NCI-H1436 (cell line): ENCODE data around the gene GSDMA.
"Not testable (repeated sequence)": the region's sequence is repeated elsewhere in the genome, so short reads cannot be mapped to it uniquely, and the experiment has no call there.

Experiments used
- DNase-seq: peaks from one replicate; lab custom pipeline; 2025; lab: John Stamatoyannopoulos, UW

GSDMA gene

GRCh38 chr17:39997543-39997942, 34.7 kb downstream of the GSDMA start:
- no peak for DNase-seq

- no peak for DNase-seq
Measured at GRCh38 chr17:39999067-39999466, 36.3 kb downstream of the GSDMA start.

GRCh38 chr17:40000161-40000560, 37.4 kb downstream of the GSDMA start:
- DNase-seq: no peak

GRCh38 chr17:40001335-40001734, 38.5 kb downstream of the GSDMA start:
- DNase-seq: not testable (repeated sequence)

GRCh38 chr17:40004072-40004471, 41.3 kb downstream of the GSDMA start:
- no peak for DNase-seq

GRCh38 chr17:40004712-40005111, 41.9 kb downstream of the GSDMA start:
- no peak for DNase-seq

- no peak for DNase-seq
Measured at GRCh38 chr17:40005520-40005919, 42.7 kb downstream of the GSDMA start.

- not testable (repeated sequence) for DNase-seq
Measured at GRCh38 chr17:40010946-40011500, 48.2 kb downstream of the GSDMA start.

GRCh38 chr17:40012017-40012647, 49.3 kb downstream of the GSDMA start:
- not testable (repeated sequence) for DNase-seq

GRCh38 chr17:40014375-40014980, 51.7 kb downstream of the GSDMA start:
- no peak for DNase-seq

- DNase-seq: no peak
Measured at GRCh38 chr17:40015005-40015997, 52.5 kb downstream of the GSDMA start, which contains the start of gene CSF3. Gene CSF3, plus strand, starts transcription at chr17:40015440. Its CDS starts 35 bp downstream, at chr17:40015475.

GRCh38 chr17:40015998-40016985, 53.5 kb downstream of the GSDMA start:
- DNase-seq: no peak

- no peak for DNase-seq
Measured at GRCh38 chr17:40017422-40018080, 54.7 kb downstream of the GSDMA start.

- no peak for DNase-seq
Measured at GRCh38 chr17:40018211-40019121, 55.7 kb downstream of the GSDMA start.

GRCh38 chr17:40019140-40019991, 56.6 kb downstream of the GSDMA start:
- DNase-seq: no peak

- no peak for DNase-seq
Measured at GRCh38 chr17:40020146-40020545, 57.3 kb downstream of the GSDMA start.

GRCh38 chr17:40021451-40021971, 58.7 kb downstream of the GSDMA start:
- DNase-seq: no peak

GRCh38 chr17:40022497-40022896, 59.7 kb downstream of the GSDMA start:
- no peak for DNase-seq
